HCT116 (cell line): ENCODE measurements around the gene OR56B1. TPM values are rescaled to one million over a fixed set of nuclear protein-coding genes. Genes with fewer than 3 reads are reported as not detected.

Experiments
- ATAC-seq: fragments of 200-7000 bp; cut with Tn5 transposase; 2 replicates; pipeline ENCODE4 v1.9.1; 2020; ENCODE audit warnings: mild to moderate bottlenecking, moderate library complexity
- Bru-seq: library from RNA; stranded (reverse); fragments of 400-500 nt; gene quantifications from one replicate; lab custom pipeline; 2021; lab: Mats Ljungman, UMichigan
- BruChase-seq, 2 experiments: library from RNA; stranded (reverse); fragments of 400-500 nt; gene quantifications; one replicate each; lab custom pipeline; 2021; lab: Mats Ljungman, UMichigan
- BruUV-seq: library from RNA; stranded (reverse); fragments of 400-500 nt; replicated peaks from 2 replicates; lab custom pipeline; 2021; lab: Mats Ljungman, UMichigan
- CTCF ChIA-PET: fragments of 300-600 bp; sonication (Branson Sonifier 250); formaldehyde crosslinking; loops from one replicate; lab custom pipeline; 2021; ENCODE audit warnings: antibody characterized with exemption; lab: Charles Lee
- POLR2A ChIA-PET: fragments of 300-600, 350-600 bp; sonication (Branson Sonifier 250); formaldehyde crosslinking; loops from one replicate; lab custom pipeline; 2021; ENCODE audit warnings: antibody characterized with exemption; lab: Charles Lee
- RAD21 ChIA-PET, 2 experiments: fragments of 300-600 bp; sonication (Branson Sonifier 250); formaldehyde crosslinking; loops; one replicate each; lab custom pipeline; 2023; ENCODE audit warnings: low total read pairs in 2 of 2; ENCODE audit not compliant: uncharacterized antibody in 2 of 2, unreplicated experiment in 2 of 2, low non-redundant PET in 1 of 2; lab: Charles Lee
- DNase-seq: peaks from one replicate; pipeline ENCODE4 v3.0.0-alpha.2; 2010; ENCODE audit warnings: low read depth, low spot score
- H2AFZ ChIP-seq: fragments of 200-600 bp; shearing (Covaris generic), sonication (generic); 2 replicates; pipeline ENCODE4 v1.6.1; 2017; ENCODE audit warnings: low read depth, mixed run types, mixed read lengths, antibody characterized with exemption, low read length; ENCODE audit not compliant: poor library complexity, severe bottlenecking
- H3K27ac ChIP-seq: 2 replicates; pipeline ENCODE4 v1.5.1; 2012; ENCODE audit warnings: low read depth, low read length
- H3K27me3 ChIP-seq: fragments of 200-600 bp; sonication (generic); 2 replicates; pipeline ENCODE4 v1.6.1; 2016; ENCODE audit warnings: mixed run types, low read length, mixed read lengths; ENCODE audit not compliant: insufficient read depth
- H3K36me3 ChIP-seq, 2 experiments: fragments of 200-500 bp in 1 of 2; fragments of 200-600 bp in 1 of 2; sonication (Bioruptor generic) in 1 of 2; sonication (generic) in 1 of 2; 2 replicates each; pipeline versions ENCODE4 v1.5.1 to v1.6.1; 2014 to 2016; ENCODE audit warnings: low read length in 2 of 2, inconsistent platforms in 1 of 2, mixed read lengths in 1 of 2, mixed run types in 1 of 2; ENCODE audit not compliant: insufficient read depth in 2 of 2, control insufficient read depth in 1 of 2
- H3K4me1 ChIP-seq, 2 experiments: fragments of 200-600 bp in 1 of 2; sonication (generic) in 1 of 2; 2 replicates each; pipeline versions ENCODE4 v1.5.1 to v1.6.1; 2012 to 2017; ENCODE audit warnings: low read length in 2 of 2, inconsistent platforms in 1 of 2, mild to moderate bottlenecking in 1 of 2, mixed read lengths in 1 of 2, mixed run types in 1 of 2, moderate library complexity in 1 of 2; ENCODE audit not compliant: insufficient read depth in 2 of 2, control insufficient read depth in 1 of 2
- H3K4me2 ChIP-seq: fragments of 200-600 bp; sonication (generic); 2 replicates; pipeline ENCODE4 v1.6.1; 2017; ENCODE audit warnings: mixed run types, low read length, mixed read lengths
- H3K4me3 ChIP-seq, 2 experiments: fragments of 200-600 bp in 1 of 2; sonication (generic) in 1 of 2; replicated peaks in 1 of 2; 2 replicates each; pipeline ENCODE4 v1.5.1; 2011 to 2016; ENCODE audit warnings: low read length in 2 of 2, control low read depth in 1 of 2, low read depth in 1 of 2, mild to moderate bottlenecking in 1 of 2, mixed read lengths in 1 of 2, mixed run types in 1 of 2
- H3K79me2 ChIP-seq: fragments of 200-600 bp; sonication (generic); 2 replicates; pipeline ENCODE4 v1.6.1; 2017; ENCODE audit warnings: mild to moderate bottlenecking, mixed run types, low read length, moderate library complexity, mixed read lengths; ENCODE audit not compliant: insufficient read depth
- H3K9ac ChIP-seq: fragments of 200-600 bp; sonication (generic); 2 replicates; pipeline ENCODE4 v1.6.1; 2016; ENCODE audit warnings: low read length, mixed read lengths
- H3K9me2 ChIP-seq: fragments of 200-600 bp; sonication (generic), shearing (Covaris generic); 2 replicates; pipeline ENCODE4 v1.6.1; 2017; ENCODE audit warnings: mixed run types, mild to moderate bottlenecking, moderate library complexity; ENCODE audit not compliant: insufficient read depth
- H3K9me3 ChIP-seq, 2 experiments: fragments of 200-500 bp in 1 of 2; fragments of 200-600 bp in 1 of 2; sonication (Bioruptor generic) in 1 of 2; sonication (generic) in 1 of 2; 2 replicates each; pipeline ENCODE4 v1.6.1; 2014 to 2017; ENCODE audit warnings: low read length in 2 of 2, mixed read lengths in 2 of 2, inconsistent platforms in 1 of 2, low read depth in 1 of 2, mild to moderate bottlenecking in 1 of 2, mixed run types in 1 of 2, moderate library complexity in 1 of 2; ENCODE audit not compliant: control insufficient read depth in 1 of 2, insufficient read depth in 1 of 2
- H4K20me1 ChIP-seq: fragments of 200-600 bp; sonication (generic), shearing (Covaris generic); 2 replicates; pipeline ENCODE4 v1.6.1; 2017; ENCODE audit warnings: mixed run types, mild to moderate bottlenecking, moderate library complexity; ENCODE audit not compliant: insufficient read depth
- ATF3 ChIP-seq: IDR thresholded peaks from 2 replicates; pipeline ENCODE4 v1.6.1; 2012
- CEBPB ChIP-seq: IDR thresholded peaks from 2 replicates; pipeline ENCODE4 v1.6.1; 2012; ENCODE audit warnings: low read depth
- ELF1 ChIP-seq: IDR thresholded peaks from 2 replicates; pipeline ENCODE4 v1.6.1; 2012; ENCODE audit warnings: low read depth, borderline replicate concordance
- EZH2 ChIP-seq: fragments of 200-600 bp; sonication (generic); IDR thresholded peaks from 2 replicates; pipeline ENCODE4 v1.6.1; 2017; ENCODE audit warnings: antibody characterized with exemption, mixed run types
- EZH2phosphoT487 ChIP-seq: fragments of 200-600 bp; IDR thresholded peaks from 2 replicates; pipeline ENCODE4 v1.6.1; 2018; ENCODE audit warnings: antibody characterized with exemption, borderline replicate concordance
- FOSL1 ChIP-seq: IDR thresholded peaks from 2 replicates; pipeline ENCODE4 v1.6.1; 2012; ENCODE audit warnings: low read depth
- RAD21 ChIP-seq: IDR thresholded peaks from 2 replicates; pipeline ENCODE4 v1.6.1; 2012; ENCODE audit warnings: low read depth, mild to moderate bottlenecking
- REST ChIP-seq: IDR thresholded peaks from 2 replicates; pipeline ENCODE4 v1.6.1; 2012; ENCODE audit warnings: low read depth
- SIN3A ChIP-seq: IDR thresholded peaks from 2 replicates; pipeline ENCODE4 v1.6.1; 2012; ENCODE audit warnings: low read depth
- SP1 ChIP-seq: IDR thresholded peaks from 2 replicates; pipeline ENCODE4 v1.6.1; 2012; ENCODE audit warnings: low read depth
- TCF7L2 ChIP-seq: IDR thresholded peaks from 2 replicates; pipeline ENCODE4 v1.7.0; 2011; ENCODE audit warnings: borderline replicate concordance, inconsistent platforms; ENCODE audit not compliant: insufficient read depth, insufficient read length; ENCODE audit errors: extremely low read depth
- YY1 ChIP-seq: IDR thresholded peaks from 2 replicates; pipeline ENCODE4 v1.6.1; 2011; ENCODE audit warnings: low read length, low read depth, moderate library complexity, mild to moderate bottlenecking; ENCODE audit not compliant: insufficient replicate concordance; ENCODE audit errors: extremely low read depth
- ZFX ChIP-seq: fragments of 450-650 bp; IDR thresholded peaks from 2 replicates; pipeline ENCODE4 v1.6.1; 2017
- intact Hi-C: fragments of 100-400 bp; cut with micrococcal nuclease; formaldehyde crosslinking; loops from 2 replicates; pipeline ENCODE4 v1.10.0; 2022
- long read RNA-seq: library from polyadenylated mRNA; unstranded; transcript quantifications from one replicate; pipeline ENCODE4 v2.0.0, GENCODE V29; 2021; ENCODE audit not compliant: unreplicated experiment
- polyA plus RNA-seq: library from polyadenylated mRNA; unstranded; fragments of >200 nt; gene quantifications from 2 replicates; pipeline ENCODE4 v1.2.1, GENCODE V29; 2012; ENCODE audit warnings: missing spikeins
- total RNA-seq: library from RNA; stranded (reverse); gene quantifications from one replicate; pipeline ENCODE4 v1.2.1, GENCODE V29; 2021; ENCODE audit not compliant: unreplicated experiment

Gene OR56B1, protein sequence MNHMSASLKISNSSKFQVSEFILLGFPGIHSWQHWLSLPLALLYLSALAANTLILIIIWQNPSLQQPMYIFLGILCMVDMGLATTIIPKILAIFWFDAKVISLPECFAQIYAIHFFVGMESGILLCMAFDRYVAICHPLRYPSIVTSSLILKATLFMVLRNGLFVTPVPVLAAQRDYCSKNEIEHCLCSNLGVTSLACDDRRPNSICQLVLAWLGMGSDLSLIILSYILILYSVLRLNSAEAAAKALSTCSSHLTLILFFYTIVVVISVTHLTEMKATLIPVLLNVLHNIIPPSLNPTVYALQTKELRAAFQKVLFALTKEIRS
- total RNA-seq (not detected), Bru-seq, nascent RNA (not detected), BruChase-seq, experiment 1, labeled RNA remaining after a 6-hour chase (not detected), BruChase-seq, experiment 2, labeled RNA remaining after a 2-hour chase (not detected)
- not detected in 2 replicates for polyA plus RNA-seq
- long read RNA-seq = 0 reads

GRCh38 chr11:5736396-5736795, at the start of gene OR56B1:
Gene OR56B1 (plus strand): TSS chr11:5736448. CDS start chr11:5736517, 69 bp downstream.
- no peak for TF ChIP-seq ATF3
- TF ChIP-seq CEBPB = no peak
- Histone ChIP-seq H3K4me2 (no peak within 1 kb of the TSS), H4K20me1 (no peaks in the 10 kb centered on the region), H3K9me2 (no peaks in the 10 kb centered on the region), H3K36me3 (no peaks in the 10 kb centered on the region), H2AFZ (no peak within 1 kb of the TSS), H3K27ac (no peak within 1 kb of the TSS), H3K9me3 (no peaks in the 10 kb centered on the region), H3K27me3 (peaks cover 86% of the 10 kb centered on the region), H3K4me3 (no peak within 1 kb of the TSS), H3K4me1 (no peaks in the 10 kb centered on the region), H3K79me2 (no peaks in the 10 kb centered on the region), H3K9ac (no peak within 1 kb of the TSS)
- ATAC-seq (no peak), DNase-seq (no peak)
- ChIA-PET POLR2A (no interaction called here), CTCF (no interaction called here), RAD21 (no interaction called here)
- no TSS peak for BruUV-seq
- intact Hi-C loops = no loop called here

GRCh38 chr11:5688482-5688881, 47.8 kb upstream of the OR56B1 start:
- Histone ChIP-seq H3K9me2 (no peaks in the 10 kb centered on the region), H3K4me1 (peaks cover 4 to 13% of the 10 kb centered on the region in 2 experiments; a peak in 2 of 4 replicates), H3K27me3 (no peaks in the 10 kb centered on the region), H3K27ac (no peak overlapping the region), H4K20me1 (no peaks in the 10 kb centered on the region), H3K9me3 (no peaks in the 10 kb centered on the region), H2AFZ (no peak overlapping the region), H3K4me2 (no peak overlapping the region), H3K9ac (no peak overlapping the region), H3K79me2 (no peaks in the 10 kb centered on the region), H3K4me3 (no peak overlapping the region), H3K36me3 (no peaks in the 10 kb centered on the region)
- ChIA-PET POLR2A (no interaction called here), CTCF (no interaction called here), RAD21 (no interaction called here)
- no peak for DNase-seq
- intact Hi-C loops = loop anchor here (10.0 kb wide), 1 partner anchor 636 kb away; the partner anchor contains the start of gene CAVIN3
- no peak for ATAC-seq
- BruUV-seq = no TSS peak
- TF ChIP-seq ZFX (no peak), TCF7L2 (no peak), CEBPB (no peak), RAD21 (no peak), SP1 (no peak), EZH2phosphoT487 (no peak), FOSL1 (no peak), ELF1 (no peak), REST (no peak), SIN3A (no peak), EZH2 (no peak), YY1 (no peak)
